ENCODE results near the gene CHGA.

GRCh38 chr14:92945544-92945943 is 22.6 kb downstream of the CHGA start:
- TF ChIP-seq CTCF (IDR thresholded peaks at IDR 0.05; ENCODE audit: low read depth, low read length): no peak
- TF ChIP-seq, protein P1, sequence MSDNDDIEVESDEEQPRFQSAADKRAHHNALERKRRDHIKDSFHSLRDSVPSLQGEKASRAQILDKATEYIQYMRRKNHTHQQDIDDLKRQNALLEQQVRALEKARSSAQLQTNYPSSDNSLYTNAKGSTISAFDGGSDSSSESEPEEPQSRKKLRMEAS (IDR thresholded peaks at IDR 0.05; ENCODE audit: low read depth, low read length): no peak
- no peak for TF ChIP-seq POLR2A (IDR thresholded peaks at IDR 0.05; ENCODE audit: extremely low read depth, insufficient read length)
- no peak for TF ChIP-seq MYC (IDR thresholded peaks at IDR 0.05; ENCODE audit: low read depth, low read length)
